ENCODE measurements around the gene ROR2. TPM values are rescaled to one million over a fixed set of nuclear protein-coding genes. Genes with fewer than 3 reads are reported as not detected.

The ROR2 gene
- total RNA-seq, 2 donors from 2014 or later: 0.11 TPM; not detected in 1

DNA sequence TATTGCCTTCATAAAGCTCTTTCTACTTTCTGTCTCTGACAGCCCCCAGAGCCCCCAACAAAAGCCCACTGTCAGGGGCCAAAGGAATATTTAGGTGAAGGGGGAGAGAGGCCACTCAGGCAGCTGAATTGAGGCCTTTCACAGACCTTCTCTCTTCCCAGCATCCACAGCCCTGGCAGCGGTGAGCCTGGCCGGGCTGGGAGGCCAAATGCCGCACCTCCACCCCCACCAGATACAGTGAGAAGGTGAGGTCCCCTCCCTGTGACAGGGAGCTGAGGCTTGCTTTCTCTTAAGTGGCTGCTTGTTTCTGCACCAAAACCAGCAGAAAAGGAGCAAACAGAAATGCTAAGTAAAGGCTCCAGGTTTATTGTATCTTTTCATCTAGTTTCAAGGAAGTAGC is 168.1 kb downstream of the ROR2 start:
- H3K27ac Mint-ChIP-seq: no peak overlapping the region
- no peak for ATAC-seq
- DNase-seq (ENCODE audit: low spot score): no peak

DNA sequence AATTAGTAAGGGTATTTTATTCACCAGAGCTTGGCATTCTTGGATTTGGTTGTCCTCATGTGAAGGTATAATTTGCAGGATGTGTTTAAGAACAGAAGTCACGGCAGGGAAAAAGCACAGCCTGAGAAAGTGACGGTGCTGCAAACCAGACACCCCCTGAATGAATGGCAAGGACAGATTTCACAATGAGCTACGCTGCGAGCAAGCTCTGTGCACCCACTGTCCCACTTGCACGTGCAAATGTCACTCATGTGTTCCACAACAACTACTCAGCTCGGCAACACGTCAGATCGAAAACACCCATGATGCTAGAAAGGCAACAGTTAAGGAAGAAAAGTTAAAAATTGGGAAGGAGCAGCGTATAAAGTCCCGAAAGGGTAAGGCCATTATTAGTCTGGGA is 168.9 kb downstream of the ROR2 start:
- H3K36me3 Mint-ChIP-seq: no peaks in the 10 kb centered on the region
- H3K9me3 Mint-ChIP-seq: no peaks in the 10 kb centered on the region
- no peak overlapping the region for H3K4me3 Mint-ChIP-seq
- DNase-seq (ENCODE audit: low spot score): no peak
- H3K4me1 Mint-ChIP-seq (ENCODE audit: low read depth in 2 of 2): peaks cover 0 to 3% of the 10 kb centered on the region in 2 donors
- H3K27ac Mint-ChIP-seq: no peak overlapping the region
- ATAC-seq: no peak
- H3K27me3 Mint-ChIP-seq: peaks cover 27 to 30% of the 10 kb centered on the region in 2 donors

More for the DNA sequence above, 168.1 kb downstream of the ROR2 start:
- Mint-ChIP-seq H3K27me3 (peaks cover 19 to 26% of the 10 kb centered on the region in 2 donors), H3K4me3 (no peak overlapping the region), H3K36me3 (no peaks in the 10 kb centered on the region), H3K9me3 (no peaks in the 10 kb centered on the region), H3K4me1 (ENCODE audit: low read depth in 2 of 2) (no peaks in the 10 kb centered on the region)

DNA sequence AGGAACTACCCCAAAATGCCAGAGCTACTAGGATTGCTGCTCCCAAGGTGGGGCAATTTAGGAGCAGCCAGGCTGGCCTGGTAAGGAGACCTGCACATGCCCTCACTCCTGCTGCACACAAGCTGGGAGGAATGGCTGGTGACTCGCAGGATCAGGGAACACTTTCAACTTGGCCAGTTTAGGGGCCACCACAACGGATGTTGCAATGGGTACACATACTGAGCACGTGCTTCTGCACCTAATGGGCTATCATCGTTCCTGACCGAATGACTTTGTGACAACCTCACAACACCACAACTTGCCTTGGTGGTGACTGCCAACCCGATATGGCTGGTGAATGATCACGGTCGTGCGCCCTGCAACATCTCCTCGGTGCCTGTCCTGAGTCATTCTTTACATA is 172.0 kb downstream of the ROR2 start:
- Mint-ChIP-seq H3K9me3 (no peaks in the 10 kb centered on the region), H3K36me3 (no peaks in the 10 kb centered on the region), H3K4me1 (ENCODE audit: low read depth in 2 of 2) (peaks cover 0 to 3% of the 10 kb centered on the region in 2 donors), H3K27ac (no peak overlapping the region), H3K27me3 (peaks cover 26 to 29% of the 10 kb centered on the region in 2 donors), H3K4me3 (no peak overlapping the region)
- DNase-seq (ENCODE audit: low spot score): no peak
- no peak for ATAC-seq

DNA sequence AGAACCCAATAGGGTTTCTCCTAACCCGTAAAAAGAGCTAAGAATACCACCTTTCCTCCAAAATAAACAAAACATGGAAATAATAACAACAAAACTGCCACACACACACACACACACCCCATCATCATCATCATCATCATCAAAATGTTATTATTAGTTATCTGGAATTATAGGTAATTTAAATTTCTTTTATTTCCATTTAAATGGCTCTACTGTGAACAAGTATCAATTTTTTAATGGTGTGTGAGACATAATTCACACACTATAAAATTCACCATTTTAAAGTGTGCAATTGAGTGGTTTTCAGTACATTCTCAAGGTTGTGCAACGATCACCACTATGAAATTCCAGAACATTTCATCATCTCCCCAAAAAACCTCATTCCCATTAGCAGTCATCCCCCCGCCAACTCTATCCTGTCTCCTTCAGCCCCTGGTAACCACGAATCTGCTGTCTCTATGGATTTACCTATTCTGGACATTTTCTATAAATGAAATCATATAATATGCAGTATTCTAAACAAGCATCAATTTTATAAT is 172.7 kb downstream of the ROR2 start:
- no peaks in the 10 kb centered on the region for H3K9me3 Mint-ChIP-seq
- no peaks in the 10 kb centered on the region for H3K36me3 Mint-ChIP-seq
- DNase-seq (ENCODE audit: low spot score) (no peak), ATAC-seq (no peak)
- H3K4me3 Mint-ChIP-seq: no peak overlapping the region
- H3K27me3 Mint-ChIP-seq: peaks cover 25 to 29% of the 10 kb centered on the region in 2 donors
- no peak overlapping the region for H3K27ac Mint-ChIP-seq
- peaks cover 0 to 3% of the 10 kb centered on the region in 2 donors for H3K4me1 Mint-ChIP-seq (ENCODE audit: low read depth in 2 of 2)

DNA sequence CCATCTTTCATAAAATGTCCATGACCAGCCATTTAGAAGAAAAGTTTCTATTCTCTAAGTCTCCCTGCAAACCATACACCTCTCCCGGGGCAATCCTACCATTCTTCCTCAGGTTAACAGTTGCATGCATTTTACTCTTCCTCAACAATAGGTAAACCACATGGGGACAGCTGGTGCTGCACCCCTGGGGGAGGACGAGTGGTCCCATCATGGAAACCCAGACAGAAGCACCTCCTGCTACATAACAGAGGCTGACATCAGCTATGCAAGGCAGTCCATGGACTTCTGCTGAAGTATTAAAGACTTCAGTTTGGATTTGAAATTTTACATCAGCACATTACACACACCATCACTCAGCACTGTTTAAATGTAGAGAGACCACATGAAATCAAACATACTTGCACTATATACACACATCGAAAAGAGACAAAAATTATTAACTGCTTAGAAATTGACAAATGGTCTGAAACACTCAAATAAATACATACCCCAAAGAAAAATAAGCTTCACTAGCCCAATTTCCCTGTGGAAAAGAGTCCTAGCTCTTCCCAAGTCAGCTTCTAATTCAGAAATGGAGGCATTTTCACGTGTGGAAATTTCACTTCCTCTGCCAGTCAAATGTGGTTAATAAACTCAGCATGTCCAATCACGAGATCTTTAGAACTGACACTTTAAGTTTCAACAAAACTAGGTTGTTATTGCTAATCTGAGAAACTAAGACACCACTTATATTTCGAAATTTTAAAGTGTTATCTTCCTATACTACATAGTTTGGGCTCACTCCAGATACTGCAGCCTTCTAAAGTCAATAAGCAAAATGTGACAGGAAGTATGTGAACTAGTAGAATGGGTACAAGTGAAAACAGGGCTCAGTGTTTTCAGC is 173.4 kb downstream of the ROR2 start:
- ATAC-seq (no peak), DNase-seq (ENCODE audit: low spot score) (no peak)
- no peaks in the 10 kb centered on the region for H3K36me3 Mint-ChIP-seq
- no peak overlapping the region for H3K27ac Mint-ChIP-seq
- peaks cover 25 to 29% of the 10 kb centered on the region in 2 donors for H3K27me3 Mint-ChIP-seq
- no peaks in the 10 kb centered on the region for H3K9me3 Mint-ChIP-seq
- no peak overlapping the region for H3K4me3 Mint-ChIP-seq
- peaks cover 0 to 3% of the 10 kb centered on the region in 2 donors for H3K4me1 Mint-ChIP-seq (ENCODE audit: low read depth in 2 of 2)

DNA sequence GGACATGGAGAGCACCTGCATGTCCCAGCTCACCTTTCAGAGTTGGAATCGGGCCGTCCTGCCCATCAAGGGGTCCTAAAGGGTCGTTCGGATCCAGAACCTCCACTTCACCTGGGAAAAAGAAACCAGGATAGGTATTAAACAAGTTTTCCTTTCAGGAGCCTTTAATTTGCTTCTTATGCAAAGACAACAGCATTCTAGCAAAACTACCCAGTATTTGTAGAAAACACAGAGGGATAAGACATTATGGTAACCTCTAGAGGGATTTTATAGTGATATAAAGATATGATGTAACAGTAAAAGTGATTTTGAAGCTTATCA is 174.4 kb downstream of the ROR2 start:
- DNase-seq (ENCODE audit: low spot score) (no peak), ATAC-seq (no peak)
- peaks cover 0 to 3% of the 10 kb centered on the region in 2 donors for H3K4me1 Mint-ChIP-seq (ENCODE audit: low read depth in 2 of 2)
- H3K27me3 Mint-ChIP-seq: peaks cover 25 to 29% of the 10 kb centered on the region in 2 donors
- H3K36me3 Mint-ChIP-seq: no peaks in the 10 kb centered on the region
- no peaks in the 10 kb centered on the region for H3K9me3 Mint-ChIP-seq
- no peak overlapping the region for H3K4me3 Mint-ChIP-seq
- no peak overlapping the region for H3K27ac Mint-ChIP-seq

DNA sequence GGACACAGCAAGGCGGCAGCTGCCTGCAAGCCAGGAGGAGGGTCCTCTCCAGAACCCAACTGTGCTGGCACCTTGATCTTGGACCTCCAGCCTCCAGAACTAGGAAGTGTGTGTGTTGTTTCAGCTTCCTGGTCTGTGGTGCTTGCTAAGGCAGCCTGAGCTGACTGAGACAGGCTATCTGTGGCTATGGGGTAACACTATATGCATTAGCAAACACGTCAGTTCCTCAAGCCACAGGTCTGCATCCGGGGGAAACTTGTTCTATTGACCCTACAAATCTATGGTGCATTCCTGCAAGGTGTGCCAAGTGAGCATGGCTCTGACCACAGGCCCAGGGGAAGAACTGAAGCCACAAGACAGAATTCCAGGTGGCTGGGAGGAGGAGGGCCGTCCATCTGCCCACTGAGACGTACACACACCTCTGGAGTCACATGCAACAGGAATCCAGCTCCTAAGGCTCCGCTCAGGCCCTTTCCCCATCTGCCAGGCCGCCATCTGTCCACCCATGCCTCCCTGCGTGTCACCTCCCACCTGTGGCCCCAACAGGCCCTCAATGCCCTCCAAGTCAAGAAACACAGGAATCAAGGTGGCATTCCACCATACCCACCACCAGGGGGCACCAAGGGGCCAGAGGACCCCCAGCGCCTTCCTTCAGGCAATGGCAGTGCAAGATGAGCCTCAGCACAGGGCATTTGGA is 174.9 kb downstream of the ROR2 start:
- Mint-ChIP-seq H3K36me3 (no peaks in the 10 kb centered on the region), H3K9me3 (no peaks in the 10 kb centered on the region), H3K27ac (no peak overlapping the region), H3K4me3 (no peak overlapping the region), H3K27me3 (peaks cover 25 to 29% of the 10 kb centered on the region in 2 donors), H3K4me1 (ENCODE audit: low read depth in 2 of 2) (peaks cover 0 to 3% of the 10 kb centered on the region in 2 donors)
- DNase-seq (ENCODE audit: low spot score) (no peak), ATAC-seq (peak; percentile 63 to 71)

DNA sequence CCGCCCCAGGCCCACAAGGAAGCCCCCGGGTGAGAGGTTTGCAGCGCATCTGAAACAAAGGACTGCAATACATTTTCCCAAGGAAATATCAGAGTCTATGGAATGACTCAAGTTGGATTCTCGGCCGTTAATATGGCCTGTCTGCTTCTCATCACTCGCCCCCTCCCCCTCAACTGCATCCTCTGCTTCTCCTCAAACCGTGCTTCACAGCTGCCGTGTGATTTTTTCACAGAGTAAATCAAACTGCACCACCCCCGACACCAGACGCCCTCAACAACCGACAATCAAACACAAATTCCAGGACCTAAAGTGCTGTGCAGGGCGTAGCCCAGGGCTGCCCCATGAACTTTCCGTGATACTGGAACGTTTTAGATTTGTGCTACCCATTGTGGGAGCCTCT is 176.9 kb downstream of the ROR2 start:
- Mint-ChIP-seq H3K9me3 (no peaks in the 10 kb centered on the region), H3K27ac (no peak overlapping the region), H3K36me3 (no peaks in the 10 kb centered on the region), H3K4me3 (no peak overlapping the region), H3K4me1 (ENCODE audit: low read depth in 2 of 2) (peaks cover 0 to 3% of the 10 kb centered on the region in 2 donors), H3K27me3 (peaks cover 29 to 32% of the 10 kb centered on the region in 2 donors)
- no peak for DNase-seq (ENCODE audit: low spot score)
- ATAC-seq: no peak

DNA sequence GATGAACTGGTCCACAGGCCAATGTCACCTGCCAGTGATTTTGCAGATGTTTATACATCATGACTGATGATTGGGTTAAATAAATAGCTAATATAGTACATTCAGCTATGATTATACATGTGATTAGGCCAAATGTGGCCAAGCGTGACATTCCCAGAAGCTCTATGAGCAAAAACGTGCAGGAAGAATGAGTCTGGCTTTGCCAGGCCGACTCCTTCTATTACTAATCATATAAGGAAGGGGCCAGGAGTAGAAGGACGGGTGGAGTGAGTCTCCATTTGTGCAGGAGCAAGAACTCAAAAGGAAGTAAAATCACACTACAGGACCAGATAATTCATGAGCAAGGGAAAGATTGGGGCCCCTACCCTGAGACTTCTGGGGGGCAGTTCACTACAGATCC is 178.2 kb downstream of the ROR2 start:
- no peak for DNase-seq (ENCODE audit: low spot score)
- no peaks in the 10 kb centered on the region for H3K9me3 Mint-ChIP-seq
- H3K36me3 Mint-ChIP-seq: no peaks in the 10 kb centered on the region
- peaks cover 0 to 3% of the 10 kb centered on the region in 2 donors for H3K4me1 Mint-ChIP-seq (ENCODE audit: low read depth in 2 of 2)
- ATAC-seq: no peak
- no peak overlapping the region for H3K4me3 Mint-ChIP-seq
- H3K27me3 Mint-ChIP-seq: peaks cover 29 to 43% of the 10 kb centered on the region in 2 donors
- H3K27ac Mint-ChIP-seq: no peak overlapping the region

DNA sequence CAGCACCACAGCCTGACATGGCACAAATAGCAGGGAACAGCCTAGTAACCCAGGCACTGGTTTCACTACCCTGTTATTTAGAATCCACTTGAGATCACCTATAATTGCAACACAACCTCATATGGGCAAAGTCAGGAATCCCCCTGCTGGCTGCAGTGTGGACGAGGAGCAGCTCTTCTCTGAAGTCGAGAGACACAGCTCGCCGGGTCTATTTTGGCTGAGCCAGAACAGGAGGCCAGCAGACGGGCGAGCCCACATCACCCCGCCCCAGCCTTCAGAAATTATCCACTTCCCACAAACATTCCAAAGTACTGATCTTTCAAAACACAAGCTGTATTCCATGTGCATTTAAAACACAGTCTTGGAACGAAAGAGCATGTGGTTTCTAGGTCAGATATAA is 179.0 kb downstream of the ROR2 start:
- H3K9me3 Mint-ChIP-seq: no peaks in the 10 kb centered on the region
- no peaks in the 10 kb centered on the region for H3K36me3 Mint-ChIP-seq
- no peak for ATAC-seq
- peaks cover 31 to 43% of the 10 kb centered on the region in 2 donors for H3K27me3 Mint-ChIP-seq
- H3K4me1 Mint-ChIP-seq (ENCODE audit: low read depth in 2 of 2): no peaks in the 10 kb centered on the region
- H3K4me3 Mint-ChIP-seq: no peak overlapping the region
- no peak overlapping the region for H3K27ac Mint-ChIP-seq
- DNase-seq (ENCODE audit: low spot score): no peak

DNA sequence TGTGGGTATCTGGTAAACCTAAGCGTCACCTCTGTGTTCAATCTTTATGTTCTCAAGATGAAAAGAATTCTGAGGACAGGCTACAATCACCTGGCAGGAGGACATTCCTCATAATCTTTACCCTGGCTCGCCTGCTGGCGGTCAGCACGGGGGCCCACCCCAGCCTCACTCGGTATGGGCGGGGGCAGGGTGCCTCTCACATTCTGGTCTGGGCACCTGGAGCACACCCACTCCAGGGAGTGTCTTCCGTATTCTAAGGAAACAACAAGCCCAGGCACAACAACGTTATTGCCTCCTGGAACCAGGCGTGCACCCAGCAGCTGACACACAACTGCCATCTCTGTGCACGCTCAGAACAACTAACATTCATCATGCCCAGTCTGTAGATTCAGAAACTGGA is 179.8 kb downstream of the ROR2 start:
- Mint-ChIP-seq H3K4me3 (no peak overlapping the region), H3K9me3 (no peaks in the 10 kb centered on the region), H3K27me3 (peaks cover 30 to 44% of the 10 kb centered on the region in 2 donors), H3K36me3 (peaks cover 1% of the 10 kb centered on the region), H3K27ac (no peak overlapping the region), H3K4me1 (ENCODE audit: low read depth in 2 of 2) (no peaks in the 10 kb centered on the region)
- DNase-seq (ENCODE audit: low spot score) (no peak), ATAC-seq (no peak)

DNA sequence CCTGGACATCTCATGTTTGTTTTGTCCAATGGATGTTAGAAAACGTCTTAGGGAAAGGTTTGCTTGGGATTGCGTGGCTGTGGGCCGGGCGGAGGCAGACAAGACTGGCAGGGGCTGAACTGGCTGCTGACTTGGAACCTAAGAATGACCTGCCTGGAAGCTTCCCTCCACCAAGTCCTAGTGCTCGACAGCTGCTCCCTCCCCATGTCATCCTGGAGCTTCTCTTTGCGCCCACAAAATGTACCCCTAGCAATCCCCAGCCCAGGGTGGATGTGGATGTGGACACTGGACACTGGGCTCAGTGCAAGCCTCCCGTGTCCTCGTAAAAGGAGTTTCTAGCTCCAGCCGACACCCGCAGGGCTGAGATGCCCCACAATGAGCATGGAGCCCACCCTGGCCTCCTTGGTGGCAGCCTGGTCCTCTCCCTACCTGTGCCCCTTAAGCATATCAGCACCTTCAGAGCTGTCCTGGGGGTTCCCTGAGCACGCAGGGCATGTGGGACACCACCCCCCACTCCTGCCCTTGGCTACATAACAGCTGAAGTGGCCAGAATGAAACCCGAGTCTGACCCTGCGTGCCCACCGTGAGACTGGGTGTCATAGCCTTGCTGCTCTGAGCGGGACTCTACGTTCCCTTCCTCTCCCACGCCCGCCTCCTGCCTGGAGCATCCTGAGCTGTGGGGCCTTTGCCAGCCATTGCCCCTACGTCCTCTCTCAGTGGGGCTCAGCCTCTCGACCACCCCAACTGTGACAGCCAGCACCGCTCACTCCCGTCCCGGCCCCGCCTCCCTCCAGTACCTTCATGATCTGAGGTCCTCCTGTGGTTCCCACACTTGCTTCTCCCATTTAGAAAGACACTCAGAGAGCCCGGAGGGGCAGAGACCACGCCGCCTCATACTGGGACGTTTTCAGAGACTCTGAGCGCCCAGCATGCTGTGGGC is 180.8 kb downstream of the ROR2 start:
- Mint-ChIP-seq H3K4me3 (no peak overlapping the region), H3K9me3 (no peaks in the 10 kb centered on the region), H3K4me1 (ENCODE audit: low read depth in 2 of 2) (no peaks in the 10 kb centered on the region), H3K36me3 (peaks cover 4% of the 10 kb centered on the region), H3K27me3 (peaks cover 33 to 53% of the 10 kb centered on the region in 2 donors), H3K27ac (no peak overlapping the region)
- ATAC-seq (peak in 1 of 2 donors; percentile 18), DNase-seq (ENCODE audit: low spot score) (no peak)

DNA sequence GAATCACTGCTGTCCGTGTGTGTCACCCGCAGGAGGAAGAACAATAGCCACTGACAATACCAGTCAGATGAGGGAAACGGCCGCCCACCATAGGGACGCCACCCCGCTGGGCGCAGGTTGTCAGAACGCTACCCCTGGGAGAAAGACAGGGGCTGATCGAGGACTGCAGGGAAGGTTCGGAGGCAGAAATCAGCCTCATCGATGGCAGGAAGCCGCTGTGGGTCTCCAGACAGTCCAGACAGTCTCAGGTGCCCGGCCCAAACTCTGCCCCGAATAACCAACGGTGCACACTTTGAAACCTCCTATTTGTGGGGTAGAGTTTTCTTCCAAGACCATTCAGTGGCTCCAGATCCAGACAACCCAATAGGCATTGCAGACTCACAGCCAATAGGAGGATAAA is 181.5 kb downstream of the ROR2 start:
- no peak overlapping the region for H3K4me3 Mint-ChIP-seq
- H3K27me3 Mint-ChIP-seq: peaks cover 30 to 47% of the 10 kb centered on the region in 2 donors
- no peak overlapping the region for H3K27ac Mint-ChIP-seq
- DNase-seq (ENCODE audit: low spot score) (no peak), ATAC-seq (peak in 1 of 2 donors; percentile 28)
- no peaks in the 10 kb centered on the region for H3K4me1 Mint-ChIP-seq (ENCODE audit: low read depth in 2 of 2)
- no peaks in the 10 kb centered on the region for H3K9me3 Mint-ChIP-seq
- H3K36me3 Mint-ChIP-seq: peaks cover 4% of the 10 kb centered on the region

Data from natural killer cell treated with Interleukin-12 subunit alpha and Interleukin-12 subunit beta and Interleukin-15 and Interleukin-18, amount 100 ng/mL, for 72 hours (primary cell).